Chondrocyte (in vitro differentiated cells): Measurements from ENCODE around the gene PKLR. TPM values are rescaled to one million over a fixed set of nuclear protein-coding genes. Genes with fewer than 3 reads are reported as not detected.

ENCODE experiments used
- DNase-seq: peaks from one replicate; pipeline ENCODE4 v3.0.0; 2021; ENCODE audit warnings: mixed read lengths, low spot score
- H3K27ac Mint-ChIP-seq: one replicate; pipeline ENCODE4 v1.8.0; 2021; ENCODE audit warnings: mild to moderate bottlenecking, moderate library complexity, mixed read lengths; ENCODE audit not compliant: unreplicated experiment
- H3K27me3 Mint-ChIP-seq: 2 replicates; pipeline ENCODE4 v1.8.0; 2021; ENCODE audit warnings: low read depth, mixed read lengths
- H3K36me3 Mint-ChIP-seq: 2 replicates; pipeline ENCODE4 v1.8.0; 2021; ENCODE audit warnings: low read depth, mixed read lengths
- H3K4me1 Mint-ChIP-seq: 2 replicates; pipeline ENCODE4 v1.8.0; 2021; ENCODE audit warnings: low read depth, mild to moderate bottlenecking, mixed read lengths
- H3K4me3 Mint-ChIP-seq: one replicate; pipeline ENCODE4 v1.8.0; 2021; ENCODE audit warnings: mild to moderate bottlenecking, moderate library complexity, mixed read lengths; ENCODE audit not compliant: unreplicated experiment
- H3K9me3 Mint-ChIP-seq: 2 replicates; pipeline ENCODE4 v1.8.0; 2021; ENCODE audit warnings: low read depth, mixed read lengths
- total RNA-seq: library from RNA; stranded (reverse); gene quantifications from 3 replicates; pipeline ENCODE4 v1.2.1, GENCODE V29; 2021
- TF ChIP-seq, protein P1 (sequence below): fragments of 200-600 bp; sonication (generic); IDR thresholded peaks from 2 replicates; pipeline ENCODE4 v1.5.0; 2021; ENCODE audit warnings: antibody characterized with exemption, mild to moderate bottlenecking, moderate library complexity

The PKLR gene
- total RNA-seq, 1 donor from 2014 or later = not detected

DNA sequence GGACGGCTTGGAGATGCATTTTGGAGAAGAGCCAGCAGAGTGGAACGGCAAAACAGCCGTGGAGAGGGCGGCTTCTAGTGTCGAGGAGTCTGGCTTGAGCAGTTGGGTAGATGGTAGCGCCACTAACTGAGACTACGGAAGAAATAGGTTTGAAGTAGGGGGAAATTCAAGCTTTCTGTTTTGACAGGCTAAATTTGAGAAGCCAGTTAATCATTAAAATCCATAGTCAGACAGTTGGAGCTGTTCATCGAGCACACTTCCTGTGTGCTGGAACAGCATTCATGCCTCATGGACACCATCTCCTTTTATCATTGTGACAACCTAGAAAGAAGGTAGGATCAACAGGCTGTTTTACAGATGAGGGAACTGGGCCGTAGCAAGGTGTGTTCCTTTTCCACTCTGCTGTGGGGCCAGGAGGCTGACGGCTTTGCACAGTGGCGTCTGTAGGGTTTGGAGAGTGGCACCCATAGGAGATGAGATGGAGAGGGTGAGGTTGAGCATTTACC, 3.4 kb upstream of the PKLR start:
- DNase-seq = no peak
- no peaks in the 10 kb centered on the region for H3K27me3 Mint-ChIP-seq
- TF ChIP-seq, protein P1, sequence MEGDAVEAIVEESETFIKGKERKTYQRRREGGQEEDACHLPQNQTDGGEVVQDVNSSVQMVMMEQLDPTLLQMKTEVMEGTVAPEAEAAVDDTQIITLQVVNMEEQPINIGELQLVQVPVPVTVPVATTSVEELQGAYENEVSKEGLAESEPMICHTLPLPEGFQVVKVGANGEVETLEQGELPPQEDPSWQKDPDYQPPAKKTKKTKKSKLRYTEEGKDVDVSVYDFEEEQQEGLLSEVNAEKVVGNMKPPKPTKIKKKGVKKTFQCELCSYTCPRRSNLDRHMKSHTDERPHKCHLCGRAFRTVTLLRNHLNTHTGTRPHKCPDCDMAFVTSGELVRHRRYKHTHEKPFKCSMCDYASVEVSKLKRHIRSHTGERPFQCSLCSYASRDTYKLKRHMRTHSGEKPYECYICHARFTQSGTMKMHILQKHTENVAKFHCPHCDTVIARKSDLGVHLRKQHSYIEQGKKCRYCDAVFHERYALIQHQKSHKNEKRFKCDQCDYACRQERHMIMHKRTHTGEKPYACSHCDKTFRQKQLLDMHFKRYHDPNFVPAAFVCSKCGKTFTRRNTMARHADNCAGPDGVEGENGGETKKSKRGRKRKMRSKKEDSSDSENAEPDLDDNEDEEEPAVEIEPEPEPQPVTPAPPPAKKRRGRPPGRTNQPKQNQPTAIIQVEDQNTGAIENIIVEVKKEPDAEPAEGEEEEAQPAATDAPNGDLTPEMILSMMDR = no peak
- H3K27ac Mint-ChIP-seq = peak overlapping the region; percentile 65
- no peak overlapping the region for H3K4me3 Mint-ChIP-seq
- peaks cover 42% of the 10 kb centered on the region for H3K4me1 Mint-ChIP-seq
- no peaks in the 10 kb centered on the region for H3K9me3 Mint-ChIP-seq
- no peaks in the 10 kb centered on the region for H3K36me3 Mint-ChIP-seq

DNA sequence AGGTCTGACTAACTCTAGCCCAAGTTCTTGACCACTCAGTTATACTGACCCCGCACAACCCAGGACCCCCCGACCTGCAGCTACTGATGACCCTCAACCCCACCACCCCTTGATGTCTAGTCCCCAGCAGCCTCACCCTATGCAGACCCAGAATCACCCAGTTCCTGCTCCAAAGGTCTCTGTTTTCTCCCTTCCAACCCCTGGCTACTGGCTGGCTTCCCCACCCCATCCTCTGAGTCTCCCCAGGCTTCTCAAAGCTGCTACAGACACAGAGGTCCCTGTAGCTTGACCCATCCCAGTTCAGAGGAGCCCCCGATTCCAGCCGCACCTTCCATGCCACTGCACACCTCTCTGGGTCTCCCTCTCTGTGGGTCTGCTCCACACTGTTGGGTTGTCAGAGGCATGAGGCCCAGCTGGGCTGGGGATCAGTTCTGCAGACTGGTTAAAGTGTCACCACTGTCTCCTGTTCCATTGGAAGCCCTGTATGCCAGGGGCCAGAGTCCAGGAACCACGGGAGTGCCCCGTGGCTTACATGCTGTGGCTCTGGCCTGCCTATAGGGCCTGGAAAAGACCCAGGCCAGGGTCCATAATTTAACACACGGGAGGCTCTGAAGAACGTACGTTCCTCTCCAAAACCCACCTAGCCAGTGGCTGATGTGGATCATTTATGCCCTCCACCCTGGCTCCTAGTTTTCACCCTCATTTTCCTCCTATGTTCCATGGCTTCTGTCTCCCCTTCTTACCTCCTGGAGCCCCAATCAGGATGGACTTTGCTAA, 497 bp downstream of the PKLR start:
- TF ChIP-seq, protein P1 = no peak
- peaks cover 4% of the 10 kb centered on the region for H3K27me3 Mint-ChIP-seq
- peaks cover 15% of the 10 kb centered on the region for H3K4me1 Mint-ChIP-seq
- no peaks in the 10 kb centered on the region for H3K36me3 Mint-ChIP-seq
- DNase-seq = no peak
- H3K4me3 Mint-ChIP-seq = no peak overlapping the region
- no peaks in the 10 kb centered on the region for H3K9me3 Mint-ChIP-seq
- H3K27ac Mint-ChIP-seq = no peak overlapping the region

DNA sequence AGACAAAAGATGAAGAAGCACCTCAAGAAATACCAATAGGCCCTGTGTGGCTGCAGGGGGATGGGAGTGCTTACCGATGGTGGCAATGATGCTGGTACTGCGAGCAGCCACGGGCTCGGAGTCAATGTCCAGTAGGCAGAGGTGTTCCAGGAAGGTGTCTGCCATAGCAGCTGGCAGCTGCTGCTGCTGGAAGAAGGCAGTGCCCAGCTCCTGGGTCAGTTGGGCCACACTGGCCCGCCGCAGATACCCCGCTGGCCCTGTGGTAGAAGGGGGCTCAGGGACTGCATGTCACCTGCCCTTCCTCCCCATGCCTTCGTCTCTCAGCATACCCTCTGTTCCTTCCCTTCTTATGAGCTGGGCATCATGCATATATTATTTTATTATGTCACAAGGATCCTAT, 1.2 kb downstream of the PKLR start:
- no peak for DNase-seq
- TF ChIP-seq, protein P1 = no peak
- Mint-ChIP-seq H3K27me3 (peaks cover 4% of the 10 kb centered on the region), H3K9me3 (no peaks in the 10 kb centered on the region), H3K36me3 (no peaks in the 10 kb centered on the region), H3K4me1 (peaks cover 8% of the 10 kb centered on the region), H3K27ac (no peak overlapping the region), H3K4me3 (no peak overlapping the region)

DNA sequence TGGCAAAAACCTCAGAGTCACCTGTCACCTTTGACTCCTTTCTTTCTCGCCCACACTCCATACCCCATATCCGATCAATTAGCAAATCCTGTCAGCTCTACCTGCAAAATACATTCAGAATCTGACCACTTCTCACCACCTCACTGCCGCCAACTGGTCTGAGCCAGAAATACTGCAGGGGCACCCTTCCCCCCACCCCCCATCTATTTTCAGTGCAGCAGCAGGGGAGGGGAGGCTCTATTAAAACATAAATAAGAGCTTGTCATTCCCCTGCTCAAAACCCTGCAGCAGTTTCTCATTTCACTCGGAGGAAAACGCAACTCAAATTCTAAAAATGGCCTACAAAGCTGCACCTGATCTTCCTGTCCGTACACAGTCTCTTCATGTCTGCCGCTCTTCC, 3.9 kb downstream of the PKLR start:
- TF ChIP-seq, protein P1 = no peak
- peaks cover 4% of the 10 kb centered on the region for H3K27me3 Mint-ChIP-seq
- DNase-seq = no peak
- H3K4me3 Mint-ChIP-seq = no peak overlapping the region
- H3K9me3 Mint-ChIP-seq = no peaks in the 10 kb centered on the region
- H3K27ac Mint-ChIP-seq = no peak overlapping the region
- H3K36me3 Mint-ChIP-seq = no peaks in the 10 kb centered on the region
- H3K4me1 Mint-ChIP-seq = no peaks in the 10 kb centered on the region

DNA sequence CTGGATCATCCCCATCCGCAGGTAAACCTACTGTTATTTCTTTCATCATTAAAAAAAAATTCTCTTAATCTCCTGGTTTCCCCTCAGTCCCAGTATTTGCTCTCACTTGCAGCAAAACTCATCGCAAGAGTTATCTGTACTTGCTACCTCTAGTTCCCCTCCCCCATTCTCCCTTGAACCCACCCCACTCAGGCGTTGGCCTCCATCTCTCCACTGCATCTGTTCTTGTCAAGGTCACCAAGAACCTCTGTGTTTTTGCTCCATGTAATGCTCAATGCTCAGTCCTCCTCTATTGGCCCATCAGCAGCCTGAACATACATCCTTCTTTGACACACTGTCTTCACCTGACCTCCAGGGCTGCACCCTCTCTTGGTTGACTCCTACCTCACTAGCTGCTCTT, 4.6 kb downstream of the PKLR start:
- TF ChIP-seq, protein P1 = no peak
- H3K9me3 Mint-ChIP-seq = no peaks in the 10 kb centered on the region
- H3K36me3 Mint-ChIP-seq = no peaks in the 10 kb centered on the region
- peaks cover 4% of the 10 kb centered on the region for H3K27me3 Mint-ChIP-seq
- no peaks in the 10 kb centered on the region for H3K4me1 Mint-ChIP-seq
- H3K4me3 Mint-ChIP-seq = no peak overlapping the region
- no peak for DNase-seq
- no peak overlapping the region for H3K27ac Mint-ChIP-seq
